ENCODE data around the gene PLCL1. TPM values are rescaled to one million over a fixed set of nuclear protein-coding genes. Genes with fewer than 3 reads are reported as not detected.

Gene PLCL1
- total RNA-seq, 1 donor from 2014 or later, result 7.7 TPM

- Histone ChIP-seq H3K9me3 (no peaks in the 10 kb centered on the region), H3K27me3 (no peaks in the 10 kb centered on the region), H3K4me1 (no peaks in the 10 kb centered on the region), H3K27ac (no peak overlapping the region), H3K4me3 (no peak overlapping the region), H3K36me3 (no peaks in the 10 kb centered on the region)
- intact Hi-C loops (cut with DNase I), result no loop called here
- DNase-seq (no peak), ATAC-seq (no peak)
- no peak for TF ChIP-seq CTCF (IDR thresholded peaks at IDR 0.05)
These were observed 370.9 kb downstream of the PLCL1 start for GRCh38 chr2:198175271-198175670.

- DNase-seq (no peak), ATAC-seq (no peak)
- TF ChIP-seq CTCF (IDR thresholded peaks at IDR 0.05), result no peak
- Histone ChIP-seq H3K36me3 (no peaks in the 10 kb centered on the region), H3K27me3 (no peaks in the 10 kb centered on the region), H3K9me3 (no peaks in the 10 kb centered on the region), H3K4me1 (no peaks in the 10 kb centered on the region), H3K4me3 (no peak overlapping the region), H3K27ac (no peak overlapping the region)
- intact Hi-C loops (cut with DNase I), result no loop called here
These were observed 372.6 kb downstream of the PLCL1 start for GRCh38 chr2:198177040-198177439.

GRCh38 chr2:198178766-198179165 lies 374.4 kb downstream of the PLCL1 start:
- ATAC-seq, result no peak
- H3K27me3 ChIP-seq, result no peaks in the 10 kb centered on the region
- no peak for TF ChIP-seq CTCF (IDR thresholded peaks at IDR 0.05)

GRCh38 chr2:198186257-198186656 lies 381.9 kb downstream of the PLCL1 start:
- Histone ChIP-seq H3K27ac (no peak overlapping the region), H3K27me3 (no peaks in the 10 kb centered on the region), H3K4me3 (no peak overlapping the region), H3K36me3 (no peaks in the 10 kb centered on the region), H3K4me1 (no peaks in the 10 kb centered on the region), H3K9me3 (no peaks in the 10 kb centered on the region)
- no peak for TF ChIP-seq CTCF (IDR thresholded peaks at IDR 0.05)
- no peak for ATAC-seq
- intact Hi-C loops (cut with DNase I), result no loop called here
- DNase-seq, result no peak

More at GRCh38 chr2:198178766-198179165, 374.4 kb downstream of the PLCL1 start:
- DNase-seq, result no peak
- Histone ChIP-seq H3K27ac (no peak overlapping the region), H3K4me3 (no peak overlapping the region), H3K9me3 (no peaks in the 10 kb centered on the region), H3K4me1 (no peaks in the 10 kb centered on the region), H3K36me3 (no peaks in the 10 kb centered on the region)
- intact Hi-C loops (cut with DNase I), result no loop called here

GRCh38 chr2:198187841-198188240 lies 383.4 kb downstream of the PLCL1 start:
- H3K27me3 ChIP-seq, result no peaks in the 10 kb centered on the region
- no peak for TF ChIP-seq CTCF (IDR thresholded peaks at IDR 0.05)
- DNase-seq (no peak), ATAC-seq (no peak)
- H3K27ac ChIP-seq, result no peak overlapping the region
- no peaks in the 10 kb centered on the region for H3K4me1 ChIP-seq
- no peak overlapping the region for H3K4me3 ChIP-seq
- no peaks in the 10 kb centered on the region for H3K36me3 ChIP-seq
- H3K9me3 ChIP-seq, result no peaks in the 10 kb centered on the region
- intact Hi-C loops (cut with DNase I), result no loop called here

- TF ChIP-seq CTCF (IDR thresholded peaks at IDR 0.05), result no peak
- Histone ChIP-seq H3K4me1 (no peaks in the 10 kb centered on the region), H3K9me3 (no peaks in the 10 kb centered on the region), H3K27me3 (no peaks in the 10 kb centered on the region), H3K36me3 (no peaks in the 10 kb centered on the region), H3K4me3 (no peak overlapping the region), H3K27ac (no peak overlapping the region)
- intact Hi-C loops (cut with DNase I), result no loop called here
- ATAC-seq (no peak), DNase-seq (no peak)
These were observed 384.6 kb downstream of the PLCL1 start for GRCh38 chr2:198188982-198189381.

Data from upper lobe of right lung (tissue), 1 donor.